Measurements from ENCODE around the gene TCF4.

DNA sequence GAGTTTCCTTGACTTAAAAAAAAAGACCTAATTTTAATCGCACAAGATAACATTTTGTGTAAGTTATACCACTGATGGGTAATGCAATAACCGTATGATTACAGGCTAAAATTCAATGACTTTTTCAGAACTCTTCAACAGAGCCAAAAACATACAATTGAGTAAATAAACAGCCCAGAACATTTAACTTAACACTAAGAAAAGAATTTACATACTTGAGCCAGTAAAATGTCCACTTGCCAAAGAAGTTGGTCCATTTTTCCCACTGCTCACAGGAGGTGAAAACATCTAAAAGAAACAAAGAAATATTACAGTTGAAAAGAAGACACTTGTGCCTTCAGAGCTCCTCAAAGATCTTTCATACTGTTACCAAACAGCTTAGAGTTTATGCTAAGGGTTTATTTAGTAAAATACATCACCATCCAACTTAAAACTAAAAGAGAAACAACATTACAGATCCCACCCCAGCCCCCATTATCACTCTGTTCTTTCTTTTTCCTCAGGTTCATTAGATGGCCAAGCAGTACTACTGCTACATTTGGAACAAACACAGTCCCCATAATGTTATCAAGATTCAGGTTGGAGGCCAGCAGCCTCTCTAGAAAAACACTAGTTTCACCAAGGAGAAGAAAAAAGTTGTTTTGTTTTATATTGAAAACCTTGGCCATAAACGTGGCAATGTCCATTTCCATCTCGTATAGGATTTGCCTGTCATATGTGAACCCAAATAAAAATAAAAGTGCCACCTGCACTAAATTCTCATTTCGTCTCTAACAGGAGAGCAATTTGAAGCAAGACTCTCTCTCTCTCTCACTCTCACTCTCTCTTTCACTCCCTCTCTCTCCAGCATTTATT, 2.7 kb downstream of the TCF4 start:
- TF ChIP-seq POLR2A (IDR thresholded peaks at IDR 0.05; ENCODE audit: low read depth, low read length) (no peak), POLR2AphosphoS5 (IDR thresholded peaks at IDR 0.05; ENCODE audit: low read depth, low read length) (no peak), SPI1 (IDR thresholded peaks at IDR 0.05; ENCODE audit: low read depth, low read length) (no peak), TAF1 (IDR thresholded peaks at IDR 0.05; ENCODE audit: low read depth, low read length) (no peak), PAX5 (IDR thresholded peaks at IDR 0.05; ENCODE audit: insufficient read depth, low read length, severe bottlenecking) (no peak)
